Measurements from ENCODE around the gene PRKAR1B.
"Not testable (repeated sequence)": the region's sequence is repeated elsewhere in the genome, so short reads cannot be mapped to it uniquely, and the experiment has no call there.

PRKAR1B gene

GRCh38 chr7:666454-667292 lies 60.4 kb downstream of the PRKAR1B start:
- DNase-seq = no peak

DNA sequence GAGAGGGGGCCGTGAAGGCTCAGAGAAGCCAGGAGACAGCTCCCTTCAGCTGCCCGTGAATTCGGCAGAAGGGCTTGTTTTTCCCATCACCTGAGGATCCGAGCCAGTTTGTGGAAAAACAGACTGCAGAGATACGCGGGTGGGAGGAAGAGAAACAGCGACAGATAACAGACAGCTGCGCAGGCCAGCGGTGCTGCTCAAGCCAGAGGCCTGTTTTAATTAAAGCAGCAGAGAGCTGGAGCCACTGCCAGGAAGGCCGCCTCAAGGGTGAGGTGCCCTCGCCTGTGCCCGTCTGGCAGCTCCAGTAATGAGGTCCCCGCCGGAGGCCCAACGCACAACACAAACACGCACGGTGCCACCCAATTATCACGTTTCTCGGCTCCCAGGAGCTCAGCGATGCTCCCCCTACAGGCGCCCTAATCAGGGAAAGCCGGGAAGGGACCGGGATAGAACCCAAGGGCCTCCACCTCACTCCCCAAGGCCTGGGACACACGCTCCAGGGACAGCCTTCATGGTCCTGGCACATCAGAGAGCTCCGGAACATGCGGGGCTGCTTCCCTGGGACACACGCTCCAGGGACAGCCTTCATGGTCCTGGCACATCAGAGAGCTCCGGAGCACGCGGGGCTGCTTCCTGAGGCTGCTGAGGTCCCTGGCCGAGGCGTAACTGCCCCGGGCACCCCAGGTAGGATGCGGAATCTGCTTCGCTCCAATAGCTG lies 61.2 kb downstream of the PRKAR1B start:
- DNase-seq = no peak

DNA sequence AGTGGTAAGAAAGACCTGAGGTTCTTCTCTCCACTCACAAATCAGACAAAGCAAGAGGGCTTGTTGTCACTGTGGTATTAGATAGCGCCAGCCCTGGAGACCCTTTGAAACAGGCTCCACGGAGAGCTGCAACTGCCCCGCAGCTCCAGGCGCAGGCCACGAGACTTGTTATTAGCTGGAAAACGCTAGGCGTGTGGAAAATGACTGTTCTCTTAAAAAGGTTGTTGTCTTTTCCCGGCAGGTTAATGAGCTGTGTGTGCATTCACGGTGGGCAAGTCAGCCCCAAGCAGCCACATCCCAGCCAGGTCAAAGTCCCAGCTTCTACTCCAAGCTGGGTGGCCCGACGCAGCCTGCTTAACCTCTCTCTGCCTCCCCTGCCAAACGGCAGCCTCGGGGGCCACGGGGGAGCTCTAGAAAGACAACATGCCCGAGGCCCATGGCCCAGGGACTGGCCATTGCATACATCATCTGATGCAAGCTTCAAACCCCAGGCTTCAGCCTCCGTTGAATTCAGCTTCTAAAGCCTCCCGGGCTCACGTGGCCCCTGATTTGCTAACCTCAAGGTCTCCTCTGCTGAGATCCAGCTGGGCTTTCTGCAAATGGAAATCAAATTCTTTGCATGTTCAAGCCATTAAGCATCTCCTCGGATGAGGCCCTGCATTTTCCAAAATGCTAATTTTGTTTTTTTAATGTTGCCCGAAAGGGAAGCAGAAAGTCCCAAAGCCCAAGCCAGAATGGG lies 61.9 kb downstream of the PRKAR1B start:
- DNase-seq = peak; percentile 57

DNA sequence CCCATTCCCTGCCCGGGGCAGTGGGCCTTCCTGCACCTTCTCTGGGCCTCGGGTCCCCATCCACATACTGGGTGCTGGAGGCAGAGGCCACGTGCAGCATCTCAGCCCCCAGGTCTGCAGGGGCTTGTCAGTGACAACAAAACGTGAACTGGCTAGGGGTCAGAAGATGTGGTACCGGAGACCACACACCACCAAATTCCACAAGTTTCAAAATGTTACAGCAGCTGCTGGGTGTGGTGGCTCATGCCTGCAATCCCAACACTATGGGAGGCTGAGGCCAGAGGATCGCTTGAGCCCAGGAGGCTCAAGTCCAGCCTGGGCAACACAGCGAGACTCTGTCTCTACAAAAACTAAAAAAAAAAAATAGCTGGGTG lies 62.7 kb downstream of the PRKAR1B start:
- no peak for DNase-seq

GRCh38 chr7:662576-662975 lies 64.5 kb downstream of the PRKAR1B start:
- DNase-seq = no peak

GRCh38 chr7:659996-660395 lies 67.1 kb downstream of the PRKAR1B start:
- no peak for DNase-seq

- DNase-seq = no peak
These were observed 67.7 kb downstream of the PRKAR1B start for GRCh38 chr7:659306-659847.

DNA sequence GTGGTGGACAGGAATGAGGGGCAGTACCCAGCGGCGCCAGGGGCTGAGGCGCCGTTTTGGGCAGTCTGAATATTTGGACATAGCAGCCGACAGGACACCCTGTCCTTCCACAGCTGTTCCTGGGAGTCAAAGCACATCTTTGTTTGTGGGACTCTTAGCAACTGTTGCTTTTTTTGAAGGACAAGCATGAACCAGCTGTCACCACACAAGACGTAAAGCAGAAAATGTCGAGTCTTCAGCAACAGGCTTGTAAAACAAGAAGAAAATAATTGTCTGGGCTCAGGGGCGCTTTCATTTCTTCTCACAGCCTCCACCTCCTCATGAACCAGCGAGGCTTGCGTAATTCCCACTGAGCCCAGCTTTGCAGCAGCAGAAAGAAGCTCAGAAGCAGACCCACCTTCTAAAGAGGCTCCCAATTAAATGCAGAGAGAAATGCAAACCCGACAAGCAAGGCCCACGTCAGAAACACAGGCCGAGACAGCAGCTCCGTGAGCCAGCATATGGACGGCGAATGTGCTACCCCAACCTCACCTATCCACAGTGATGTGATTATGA lies 69.4 kb downstream of the PRKAR1B start:
- no peak for DNase-seq

GRCh38 chr7:657010-657409 lies 70.1 kb downstream of the PRKAR1B start:
- not testable (repeated sequence) for DNase-seq

- DNase-seq = no peak
These were observed 71.3 kb downstream of the PRKAR1B start for GRCh38 chr7:655758-656157.

DNA sequence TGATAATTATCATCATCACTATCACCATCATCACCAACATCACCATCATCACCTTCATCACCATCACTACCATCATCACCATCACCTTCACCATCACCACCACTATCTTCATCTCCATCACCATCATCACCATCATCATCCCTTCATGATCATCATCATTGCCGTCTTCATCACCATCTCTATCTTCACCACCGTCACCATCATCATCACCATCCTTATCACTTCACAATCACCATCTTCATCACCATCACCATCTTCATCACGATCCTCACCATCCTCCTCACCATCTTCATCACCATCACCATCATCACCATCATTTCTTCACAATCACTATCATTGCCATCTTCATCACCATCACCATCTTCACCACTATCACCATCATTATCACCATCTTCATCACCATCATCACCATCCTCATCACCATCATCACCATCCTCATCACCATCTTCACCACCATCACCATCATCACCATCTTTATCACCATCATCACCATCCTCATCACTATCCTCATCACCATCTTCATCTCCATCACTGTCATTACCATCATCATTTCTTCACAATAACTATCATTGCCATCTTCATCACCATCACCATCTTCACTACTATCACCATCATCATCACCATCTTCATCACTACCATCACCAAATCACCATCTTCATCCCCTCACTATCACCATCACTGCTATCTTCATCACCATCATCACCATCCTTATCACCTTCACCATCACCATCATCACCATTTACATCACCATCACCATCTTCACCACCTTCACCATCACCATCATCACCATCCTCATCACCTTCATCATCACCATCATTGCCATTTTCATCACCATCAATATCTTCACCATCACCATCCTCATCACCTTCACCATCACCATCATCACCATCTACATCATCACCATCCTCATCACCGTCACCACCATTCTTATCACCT lies 73.0 kb downstream of the PRKAR1B start:
- DNase-seq = no peak

DNA sequence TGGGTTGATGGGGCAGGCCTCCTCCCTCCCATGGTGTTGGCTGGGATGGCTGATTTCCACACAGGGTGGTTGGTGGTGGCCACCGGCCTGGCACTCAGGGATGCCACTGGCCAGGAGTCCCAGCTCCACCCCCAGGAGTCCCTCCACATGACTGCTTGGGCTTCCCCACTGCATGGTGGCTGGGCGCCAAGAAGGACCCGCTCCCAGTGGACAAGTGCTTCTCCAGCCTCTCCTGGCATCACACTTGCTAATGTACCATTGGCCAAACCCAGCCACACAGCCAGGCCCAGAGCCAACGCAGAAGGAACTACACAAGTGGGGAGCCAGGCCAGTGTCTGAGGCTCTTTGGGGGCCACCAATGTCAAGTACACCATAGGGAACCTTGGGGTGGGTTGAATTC lies 74.2 kb downstream of the PRKAR1B start:
- no peak for DNase-seq

- DNase-seq = not testable (repeated sequence)
These were observed 74.9 kb downstream of the PRKAR1B start for GRCh38 chr7:652167-652566.

- DNase-seq = no peak
These were observed 75.9 kb downstream of the PRKAR1B start for GRCh38 chr7:651032-651728.

DNA sequence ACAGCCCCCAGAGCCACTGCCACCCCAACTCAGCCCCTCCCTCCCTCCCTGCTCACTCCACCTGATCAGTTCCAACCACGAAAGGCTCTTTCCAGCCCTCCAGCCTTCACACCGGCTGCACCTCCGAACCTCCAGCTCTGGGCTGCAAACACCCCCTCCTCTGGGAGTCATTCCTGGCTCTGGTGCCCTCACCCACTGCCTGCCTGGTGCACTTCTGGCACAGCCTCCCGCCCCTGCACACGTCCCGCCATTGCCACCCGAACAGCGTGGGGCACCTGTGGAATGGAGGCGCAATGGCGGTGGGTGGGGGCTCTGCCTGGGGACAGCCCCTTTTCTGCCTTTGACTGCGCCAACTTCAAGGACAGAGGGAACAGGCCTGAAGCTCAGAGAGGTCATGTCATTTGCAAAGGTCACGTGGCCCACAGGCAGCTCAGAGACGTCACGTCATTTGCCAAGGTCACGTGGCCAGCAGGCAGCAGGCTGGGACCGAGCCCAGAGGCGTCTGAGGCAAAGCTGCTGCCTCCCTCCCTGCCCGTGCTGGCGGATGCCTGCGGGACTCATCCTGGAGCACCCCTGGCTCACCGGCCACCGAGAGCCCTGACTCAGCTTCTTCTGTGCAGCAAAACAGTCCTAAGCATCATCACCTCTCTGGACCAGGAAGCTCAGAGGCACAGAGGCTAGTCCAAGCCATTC lies 76.6 kb downstream of the PRKAR1B start:
- DNase-seq = no peak

- DNase-seq = no peak
These were observed 80.1 kb downstream of the PRKAR1B start for GRCh38 chr7:646951-647350.

DNA sequence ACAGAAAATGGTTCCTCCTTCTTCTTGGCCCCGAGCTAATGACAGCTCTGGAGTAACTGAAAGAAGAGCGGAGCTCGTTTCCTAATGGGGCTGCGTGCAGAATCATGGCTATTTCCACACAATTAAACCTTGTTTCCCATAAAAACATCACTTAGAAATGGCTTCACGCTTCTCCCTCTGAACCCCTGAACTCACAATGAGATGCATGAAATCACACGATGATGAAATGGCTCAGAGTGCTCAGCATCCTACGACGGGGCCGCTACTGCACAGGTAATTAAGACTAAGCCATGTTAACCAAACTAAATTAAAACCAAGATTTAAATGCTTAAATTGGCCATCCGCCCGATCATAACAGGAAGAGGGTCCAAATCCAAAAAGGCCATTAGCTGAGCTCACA lies 80.6 kb downstream of the PRKAR1B start:
- DNase-seq = no peak

DNA sequence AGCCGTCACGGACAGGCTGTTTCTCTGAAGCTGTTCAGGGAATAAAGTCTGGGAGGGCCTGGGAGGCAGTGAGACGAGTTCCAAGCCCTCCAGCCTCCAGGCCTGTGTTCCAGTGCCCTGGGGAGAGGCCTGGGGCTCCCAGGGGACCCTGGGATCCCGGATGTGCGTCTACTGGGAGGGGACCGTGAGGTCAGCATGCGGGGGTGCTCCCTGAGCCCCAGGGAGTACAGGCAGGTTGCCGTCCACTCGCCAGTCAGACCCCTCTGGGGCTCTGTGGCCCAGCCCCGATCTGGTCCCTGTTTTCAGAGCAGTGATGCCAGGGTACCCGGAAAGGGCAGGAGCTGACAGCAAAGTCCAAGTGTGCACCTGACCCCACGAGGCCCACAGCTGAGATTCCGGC lies 81.5 kb downstream of the PRKAR1B start:
- no peak for DNase-seq

- no peak for DNase-seq
These were observed 82.4 kb downstream of the PRKAR1B start for GRCh38 chr7:644381-645305.

- no peak for DNase-seq
These were observed 85.1 kb downstream of the PRKAR1B start for GRCh38 chr7:641966-642365.

Data from fibroblast of upper back skin (primary cell).